Kidney tubule cell (primary cell): ENCODE measurements around the gene DYNC1LI2.
"Not testable (repeated sequence)": the region's sequence is repeated elsewhere in the genome, so short reads cannot be mapped to it uniquely, and the experiment has no call there.

Source experiments
- DNase-seq: peaks from one replicate; pipeline ENCODE4 v3.0.0-alpha.2; 2018; ENCODE audit warnings: low spot score

The DYNC1LI2 gene

GRCh38 chr16:66751303-66751991 lies at the start of gene DYNC1LI2:
TSS of gene DYNC1LI2 (minus strand) at chr16:66751609. CDS start at chr16:66751591, 18 bp downstream.
- peak; percentile 80 for DNase-seq

- DNase-seq, result no peak
These were observed 49.4 kb upstream of the DYNC1LI2 start for GRCh38 chr16:66800856-66801255.

- DNase-seq, result peak; percentile 27
These were observed 46.8 kb upstream of the DYNC1LI2 start for GRCh38 chr16:66798161-66798560.

GRCh38 chr16:66793984-66794383 lies 42.6 kb upstream of the DYNC1LI2 start:
- DNase-seq, result not testable (repeated sequence)

GRCh38 chr16:66790130-66790733 lies 38.8 kb upstream of the DYNC1LI2 start:
- no peak for DNase-seq

GRCh38 chr16:66787427-66787826 lies 36.0 kb upstream of the DYNC1LI2 start:
- DNase-seq, result no peak

GRCh38 chr16:66786551-66786950 lies 35.1 kb upstream of the DYNC1LI2 start:
- no peak for DNase-seq

GRCh38 chr16:66776457-66776856 lies 25.0 kb upstream of the DYNC1LI2 start:
- no peak for DNase-seq

- no peak for DNase-seq
These were observed 23.6 kb upstream of the DYNC1LI2 start for GRCh38 chr16:66774981-66775380.

GRCh38 chr16:66758086-66758485 lies 6.7 kb upstream of the DYNC1LI2 start:
- no peak for DNase-seq

- no peak for DNase-seq
These were observed 3.4 kb upstream of the DYNC1LI2 start for GRCh38 chr16:66754819-66755218.

GRCh38 chr16:66754211-66754610 lies 2.8 kb upstream of the DYNC1LI2 start:
- DNase-seq, result no peak

- no peak for DNase-seq
These were observed 1.5 kb upstream of the DYNC1LI2 start for GRCh38 chr16:66752958-66753357.

GRCh38 chr16:66752379-66752778 lies 970 bp upstream of the DYNC1LI2 start:
- no peak for DNase-seq

- DNase-seq, result no peak
These were observed 548 bp upstream of the DYNC1LI2 start for GRCh38 chr16:66751992-66752322.

- DNase-seq, result peak; percentile 22
These were observed 431 bp downstream of the DYNC1LI2 start for GRCh38 chr16:66751053-66751302.

GRCh38 chr16:66750279-66751052 lies 943 bp downstream of the DYNC1LI2 start:
- DNase-seq, result no peak

GRCh38 chr16:66746682-66747081 lies 4.7 kb downstream of the DYNC1LI2 start:
- DNase-seq, result no peak

- DNase-seq, result no peak
These were observed 5.4 kb downstream of the DYNC1LI2 start for GRCh38 chr16:66746048-66746447.

- DNase-seq, result no peak
These were observed 9.2 kb downstream of the DYNC1LI2 start for GRCh38 chr16:66741950-66742808.

GRCh38 chr16:66741169-66741900 lies 10.1 kb downstream of the DYNC1LI2 start:
- peak; percentile 93 for DNase-seq

GRCh38 chr16:66740533-66740932 lies 10.9 kb downstream of the DYNC1LI2 start:
- peak; percentile 43 for DNase-seq
